HG03039 (cell line): Measurements from ENCODE around the gene PKP1.

Experiments used
- ATAC-seq: cut with Tn5 transposase; IDR thresholded peaks from one replicate; pipeline ENCODE4 v1.9.1; 2021; ENCODE audit warnings: mild to moderate bottlenecking, moderate library complexity; ENCODE audit not compliant: unreplicated experiment

PKP1 gene

GRCh38 chr1:201349092-201349491 is 65.8 kb downstream of the PKP1 start:
- no peak for ATAC-seq

GRCh38 chr1:201350361-201350725 is 67.0 kb downstream of the PKP1 start:
- no peak for ATAC-seq

- no peak for ATAC-seq
These were observed 67.6 kb downstream of the PKP1 start for GRCh38 chr1:201350884-201351283.

GRCh38 chr1:201351617-201352016 is 68.3 kb downstream of the PKP1 start:
- no peak for ATAC-seq

GRCh38 chr1:201353186-201353940 is 70.1 kb downstream of the PKP1 start:
- no peak for ATAC-seq

- ATAC-seq = no peak
These were observed 71.0 kb downstream of the PKP1 start for GRCh38 chr1:201354151-201354900.

- no peak for ATAC-seq
These were observed 71.6 kb downstream of the PKP1 start for GRCh38 chr1:201354901-201355295.

GRCh38 chr1:201355471-201355870 is 72.2 kb downstream of the PKP1 start:
- no peak for ATAC-seq

- ATAC-seq = no peak
These were observed 72.9 kb downstream of the PKP1 start for GRCh38 chr1:201356236-201356635.

GRCh38 chr1:201356701-201357100 is 73.4 kb downstream of the PKP1 start:
- ATAC-seq = no peak

GRCh38 chr1:201357211-201357610 is 73.9 kb downstream of the PKP1 start:
- ATAC-seq = no peak

- ATAC-seq = no peak
These were observed 74.5 kb downstream of the PKP1 start for GRCh38 chr1:201357636-201358348.

GRCh38 chr1:201358596-201358995 is 75.3 kb downstream of the PKP1 start:
- no peak for ATAC-seq

GRCh38 chr1:201359031-201359872 is 75.9 kb downstream of the PKP1 start:
- ATAC-seq = no peak

- ATAC-seq = no peak
These were observed 76.5 kb downstream of the PKP1 start for GRCh38 chr1:201359873-201360210.

- ATAC-seq = no peak
These were observed 77.2 kb downstream of the PKP1 start for GRCh38 chr1:201360486-201360885.

- no peak for ATAC-seq
These were observed 77.8 kb downstream of the PKP1 start for GRCh38 chr1:201360901-201361651.

- ATAC-seq = no peak
These were observed 78.6 kb downstream of the PKP1 start for GRCh38 chr1:201361652-201362504.

- no peak for ATAC-seq
These were observed 79.6 kb downstream of the PKP1 start for GRCh38 chr1:201362906-201363305.
